Stimulated activated CD4-positive, alpha-beta T cell treated with anti-CD3 and anti-CD28 coated beads, Interleukin-2, amount 100 ng/mL, for 4 hours (primary cell): ENCODE measurements around the gene PCBP3.
"Not testable (repeated sequence)": the region's sequence is repeated elsewhere in the genome, so short reads cannot be mapped to it uniquely, and the experiment has no call there.

ENCODE experiments used
- DNase-seq: peaks from one replicate; pipeline ENCODE4 v3.0.0-alpha.2; 2020; ENCODE audit warnings: low read depth

Gene PCBP3

GRCh38 chr21:45894906-45895777 is 251.6 kb downstream of the PCBP3 start:
- DNase-seq = no peak

- DNase-seq = no peak
Observed at GRCh38 chr21:45895778-45896370, 252.3 kb downstream of the PCBP3 start.

GRCh38 chr21:45896431-45896830 is 252.9 kb downstream of the PCBP3 start:
- not testable (repeated sequence) for DNase-seq

GRCh38 chr21:45897191-45898027 is 253.9 kb downstream of the PCBP3 start:
- no peak for DNase-seq

DNA sequence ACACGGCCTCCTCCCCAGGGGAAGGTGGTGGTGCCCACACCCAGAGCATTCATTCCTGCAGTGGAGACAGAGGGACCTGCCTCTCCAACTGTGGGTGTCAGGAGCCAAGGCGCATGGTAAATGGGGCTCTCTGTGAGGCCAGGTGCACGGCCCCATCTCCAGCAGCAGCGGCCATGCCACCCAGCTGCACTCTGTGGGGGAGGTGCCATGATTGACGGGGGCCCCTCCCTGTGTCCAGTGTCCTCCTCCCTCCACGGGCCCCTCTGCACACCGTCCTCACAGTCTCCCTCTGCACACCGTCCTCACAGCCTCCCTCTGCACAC is 254.5 kb downstream of the PCBP3 start:
- DNase-seq = no peak

DNA sequence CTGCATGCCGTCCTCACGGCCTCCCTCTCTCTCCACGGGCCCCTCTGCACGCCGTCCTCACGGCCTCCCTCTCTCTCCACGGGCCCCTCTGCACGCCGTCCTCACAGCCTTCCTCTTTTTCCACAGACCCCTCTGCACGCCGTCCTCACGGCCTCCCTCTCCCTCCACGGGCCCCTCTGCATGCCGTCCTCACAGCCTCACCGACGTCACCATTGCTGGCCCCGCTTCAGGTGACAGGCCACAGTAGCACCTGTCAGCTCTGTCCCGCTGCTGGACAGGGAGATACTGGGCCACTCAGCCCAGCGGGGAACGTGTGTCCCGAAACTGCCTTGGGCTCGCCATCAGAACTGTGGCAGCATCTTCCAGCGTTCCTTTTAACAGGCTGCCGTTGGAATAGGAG is 255.3 kb downstream of the PCBP3 start:
- no peak for DNase-seq

DNA sequence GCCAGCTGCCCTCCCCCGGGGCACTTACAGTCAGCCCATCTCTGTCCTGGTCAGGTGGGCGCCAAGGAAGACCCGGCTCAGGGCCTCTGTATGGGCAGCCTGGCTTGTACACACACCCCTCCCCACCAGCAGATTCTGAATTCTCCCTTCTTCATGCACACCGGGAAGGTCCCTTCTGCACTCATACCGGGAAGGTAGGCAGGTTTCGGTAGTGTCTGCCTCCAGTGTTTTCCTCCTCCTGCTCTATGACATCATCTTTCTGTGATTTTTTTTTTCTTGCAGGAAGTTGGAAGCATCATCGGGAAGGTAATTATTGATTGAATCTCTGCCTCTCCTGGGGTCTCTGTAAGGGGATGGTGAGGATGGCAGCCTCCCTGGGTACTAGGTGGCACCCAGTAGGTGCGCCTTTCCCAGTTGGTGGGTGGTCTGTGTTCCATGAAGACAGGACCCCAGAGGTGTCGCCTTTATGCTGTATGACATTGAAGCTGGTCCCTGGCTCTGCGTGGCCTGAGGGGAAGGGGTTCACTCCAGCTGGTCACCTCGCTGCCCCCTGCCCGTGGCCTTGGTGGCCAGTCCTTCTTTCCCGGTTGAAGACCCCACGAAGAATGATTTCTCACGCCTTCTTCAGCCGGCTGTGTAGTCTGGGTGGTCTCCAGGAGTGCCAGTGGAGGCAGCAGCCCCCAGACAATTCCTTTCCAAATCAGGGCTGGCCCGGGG is 255.9 kb downstream of the PCBP3 start:
- no peak for DNase-seq

DNA sequence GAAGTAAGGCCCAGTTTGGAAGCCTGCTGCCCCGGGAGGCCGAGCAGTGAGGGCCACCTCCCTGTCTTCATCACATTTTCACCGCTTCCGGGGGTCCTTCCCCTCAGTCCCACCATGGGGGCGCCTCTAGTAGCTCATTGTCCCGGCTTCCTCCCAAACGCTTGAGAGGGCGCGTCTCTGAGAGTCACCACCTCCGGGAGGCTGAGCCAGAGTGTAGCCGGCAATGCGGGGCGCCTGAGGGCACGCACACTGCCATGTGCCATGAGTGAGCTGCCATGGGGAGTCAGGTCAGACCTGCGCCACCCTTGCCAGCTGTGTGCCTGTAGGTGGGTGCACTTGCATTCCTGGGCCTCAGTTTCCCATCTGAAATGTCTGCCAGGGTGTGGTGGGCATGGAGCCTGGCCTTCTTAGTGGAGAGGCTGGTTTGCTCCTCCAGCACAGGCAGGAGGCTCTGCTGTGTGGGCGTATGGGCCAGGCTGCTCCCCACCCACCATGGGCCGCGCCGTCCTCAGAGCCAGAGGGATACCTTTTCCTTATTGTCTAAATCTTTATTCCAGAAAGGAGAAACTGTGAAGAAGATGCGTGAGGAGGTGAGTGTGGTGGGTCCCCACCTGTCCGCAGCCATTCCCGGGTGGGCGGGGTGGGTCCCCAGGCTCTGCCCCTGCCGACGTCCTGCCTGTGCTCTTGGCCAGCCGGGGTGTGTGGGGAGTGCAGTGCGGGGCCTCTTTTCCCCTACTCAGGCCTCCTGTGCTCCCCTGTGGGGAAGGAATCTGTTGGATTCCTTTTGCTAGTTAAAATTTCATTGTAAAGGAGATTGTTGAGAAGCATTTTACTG is 256.7 kb downstream of the PCBP3 start:
- no peak for DNase-seq

- no peak for DNase-seq
Observed at GRCh38 chr21:45901061-45901690, 257.7 kb downstream of the PCBP3 start.

- DNase-seq = no peak
Observed at GRCh38 chr21:45902292-45902995, 258.9 kb downstream of the PCBP3 start.

DNA sequence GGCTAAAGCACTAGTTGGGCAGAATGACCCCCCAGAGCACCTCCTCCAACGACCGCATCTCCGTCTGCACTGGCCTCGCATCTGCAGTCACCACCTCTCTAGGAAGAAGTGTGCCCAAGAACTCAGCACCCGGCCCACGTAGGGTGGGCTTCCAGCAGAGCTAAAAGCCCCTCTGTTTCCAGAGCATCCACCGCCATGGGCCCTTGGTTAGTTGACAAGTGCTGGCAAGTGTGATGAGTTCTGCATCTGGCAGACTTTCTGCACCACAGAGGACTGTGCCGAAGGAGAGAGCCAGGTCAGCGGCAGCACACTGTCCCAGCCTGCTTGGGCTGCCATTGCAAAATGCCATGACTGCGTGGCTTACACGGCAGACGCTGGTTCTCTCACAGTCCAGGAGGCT is 261.7 kb downstream of the PCBP3 start:
- no peak for DNase-seq

GRCh38 chr21:45906196-45906805 is 262.8 kb downstream of the PCBP3 start:
- DNase-seq = no peak

- DNase-seq = no peak
Observed at GRCh38 chr21:45906859-45907258, 263.3 kb downstream of the PCBP3 start.

GRCh38 chr21:45908536-45909237 is 265.2 kb downstream of the PCBP3 start:
- DNase-seq = no peak

- no peak for DNase-seq
Observed at GRCh38 chr21:45909238-45909988, 265.9 kb downstream of the PCBP3 start.

- DNase-seq = no peak
Observed at GRCh38 chr21:45910155-45910547, 266.6 kb downstream of the PCBP3 start.

DNA sequence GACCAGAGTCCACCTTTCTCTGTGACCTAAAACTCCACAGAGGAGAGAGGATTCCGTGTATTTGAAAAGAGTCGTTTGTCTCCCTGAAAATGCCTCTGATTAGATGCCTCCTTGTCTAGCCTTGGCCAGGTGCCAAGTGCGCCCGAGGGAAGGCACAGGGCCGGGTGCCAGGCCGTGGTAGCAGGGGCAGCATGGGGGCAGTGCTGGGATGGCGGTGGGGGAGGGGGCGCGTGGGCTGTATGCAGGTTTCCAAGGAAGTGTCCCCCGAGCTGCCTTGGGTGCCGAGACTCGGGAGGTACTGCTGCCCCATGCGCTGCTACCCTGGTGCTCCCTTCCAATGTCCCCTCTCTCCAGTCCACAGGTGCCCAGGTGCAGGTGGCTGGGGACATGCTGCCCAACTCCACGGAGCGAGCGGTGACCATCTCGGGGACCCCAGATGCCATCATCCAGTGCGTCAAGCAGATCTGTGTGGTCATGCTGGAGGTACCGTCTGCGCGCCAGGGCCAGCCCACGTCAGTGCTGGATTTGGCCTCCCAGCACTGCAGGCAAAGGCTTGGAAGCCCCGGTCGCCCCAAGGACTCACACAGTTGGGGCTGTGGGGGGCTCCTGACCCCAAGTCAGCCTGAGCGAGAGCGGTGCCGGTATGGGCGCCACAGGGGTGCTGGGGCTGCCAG is 267.2 kb downstream of the PCBP3 start:
- no peak for DNase-seq

GRCh38 chr21:45911806-45912325 is 268.3 kb downstream of the PCBP3 start:
- DNase-seq = no peak
